ENCODE results near the gene RASA2.

- TF ChIP-seq POLR2AphosphoS5 (IDR thresholded peaks at IDR 0.05; ENCODE audit: borderline replicate concordance, low read depth, low read length): no peak
- no peak for TF ChIP-seq EZH2 (IDR thresholded peaks at IDR 0.05)
- TF ChIP-seq FOXP2 (optimal IDR thresholded peaks at IDR 0.05; ENCODE audit: control extremely low read depth, extremely low read length, insufficient read depth): no peak
Measured at GRCh38 chr3:141644931-141645330, 158.1 kb downstream of the RASA2 start.

Data from SK-N-MC (cell line).